ENCODE measurements around the gene ARHGAP22. TPM values are rescaled to one million over a fixed set of nuclear protein-coding genes. Genes with fewer than 3 reads are reported as not detected.

Gene ARHGAP22
- total and polyA plus RNA-seq, 2 experiments from 2014 or later: 41.9 to 44.4 TPM

- H3K9ac ChIP-seq: no peak overlapping the region
- H2AFZ ChIP-seq: no peak overlapping the region
- no peaks in the 10 kb centered on the region for H4K20me1 ChIP-seq (ENCODE audit: insufficient read depth)
- H3F3A ChIP-seq (ENCODE audit: insufficient read depth): peaks cover 11% of the 10 kb centered on the region; the same call in 1 of the 2 replicates
- peaks cover 86% of the 10 kb centered on the region for H3K79me2 ChIP-seq (ENCODE audit: insufficient read depth)
- peaks cover 34% of the 10 kb centered on the region for H3K36me3 ChIP-seq (ENCODE audit: low read depth)
- no peak overlapping the region for H3K4me2 ChIP-seq (ENCODE audit: unreplicated experiment)
- H3K9me3 ChIP-seq (ENCODE audit: low read depth): no peaks in the 10 kb centered on the region
- TF ChIP-seq EZH2phosphoT487 (IDR thresholded peaks at IDR 0.05; ENCODE audit: insufficient read depth, low read depth) (no peak), EZH2 (IDR thresholded peaks at IDR 0.05; ENCODE audit: insufficient read depth, poor library complexity, severe bottlenecking) (no peak)
- H3K4me3 ChIP-seq: no peak overlapping the region
- no peak overlapping the region for H3K27ac ChIP-seq
- H3K27me3 ChIP-seq (replicated peaks; ENCODE audit: insufficient read depth): no peaks in the 10 kb centered on the region
- no peaks in the 10 kb centered on the region for H3K4me1 ChIP-seq (ENCODE audit: insufficient read depth)
- in situ Hi-C loops (cut with MboI): no loop called here
- H3K9me2 ChIP-seq (ENCODE audit: insufficient read depth): no peaks in the 10 kb centered on the region
- 81 to 82% methylated on average over 5 of the region's 5 CpGs for WGBS, 2 experiments (ENCODE audit: low coverage in 1 of 2, low lambda C conversion rate in 2 of 2, missing lambda C conversion rate in 2 of 2)
- DNase-seq: peak; percentile 34
Observed at GRCh38 chr10:48557511-48558123, 47.3 kb downstream of the ARHGAP22 start.

GRCh38 chr10:48556713-48557112, 48.2 kb downstream of the ARHGAP22 start:
- Histone ChIP-seq H3F3A (ENCODE audit: insufficient read depth) (peaks cover 11% of the 10 kb centered on the region; the same call in 1 of the 2 replicates), H4K20me1 (ENCODE audit: insufficient read depth) (no peaks in the 10 kb centered on the region), H3K79me2 (ENCODE audit: insufficient read depth) (peaks cover 85% of the 10 kb centered on the region), H3K9me2 (ENCODE audit: insufficient read depth) (no peaks in the 10 kb centered on the region), H3K36me3 (ENCODE audit: low read depth) (peaks cover 28% of the 10 kb centered on the region), H3K4me3 (no peak overlapping the region), H3K4me1 (ENCODE audit: insufficient read depth) (no peaks in the 10 kb centered on the region), H3K27me3 (replicated peaks; ENCODE audit: insufficient read depth) (no peaks in the 10 kb centered on the region), H3K9ac (no peak overlapping the region), H3K9me3 (ENCODE audit: low read depth) (no peaks in the 10 kb centered on the region), H3K4me2 (ENCODE audit: unreplicated experiment) (no peak overlapping the region), H2AFZ (no peak overlapping the region), H3K27ac (no peak overlapping the region)
- no peak for TF ChIP-seq EZH2phosphoT487 (IDR thresholded peaks at IDR 0.05; ENCODE audit: insufficient read depth, low read depth)
- TF ChIP-seq EZH2 (IDR thresholded peaks at IDR 0.05; ENCODE audit: insufficient read depth, poor library complexity, severe bottlenecking): no peak
- WGBS, 2 experiments (ENCODE audit: low coverage in 1 of 2, low lambda C conversion rate in 2 of 2, missing lambda C conversion rate in 2 of 2): 80 to 89% methylated on average over 6 of the region's 6 CpGs
- no peak for DNase-seq
- in situ Hi-C loops (cut with MboI): no loop called here

- 75 to 87% methylated on average over 5 of the region's 5 CpGs for WGBS, 2 experiments (ENCODE audit: low coverage in 1 of 2, low lambda C conversion rate in 2 of 2, missing lambda C conversion rate in 2 of 2)
- no peaks in the 10 kb centered on the region for H4K20me1 ChIP-seq (ENCODE audit: insufficient read depth)
- H3K9me3 ChIP-seq (ENCODE audit: low read depth): no peaks in the 10 kb centered on the region
- no peaks in the 10 kb centered on the region for H3K4me1 ChIP-seq (ENCODE audit: insufficient read depth)
- peaks cover 28% of the 10 kb centered on the region for H3K36me3 ChIP-seq (ENCODE audit: low read depth)
- DNase-seq: no peak
- peaks cover 84% of the 10 kb centered on the region for H3K79me2 ChIP-seq (ENCODE audit: insufficient read depth)
- H3K4me2 ChIP-seq (ENCODE audit: unreplicated experiment): no peak overlapping the region
- no peak overlapping the region for H3K4me3 ChIP-seq
- no peak overlapping the region for H2AFZ ChIP-seq
- peaks cover 10% of the 10 kb centered on the region; the same call in 1 of the 2 replicates for H3F3A ChIP-seq (ENCODE audit: insufficient read depth)
- no peak overlapping the region for H3K9ac ChIP-seq
- H3K27me3 ChIP-seq (replicated peaks; ENCODE audit: insufficient read depth): no peaks in the 10 kb centered on the region
- in situ Hi-C loops (cut with MboI): no loop called here
- TF ChIP-seq EZH2 (IDR thresholded peaks at IDR 0.05; ENCODE audit: insufficient read depth, poor library complexity, severe bottlenecking): no peak
- TF ChIP-seq EZH2phosphoT487 (IDR thresholded peaks at IDR 0.05; ENCODE audit: insufficient read depth, low read depth): no peak
- H3K9me2 ChIP-seq (ENCODE audit: insufficient read depth): no peaks in the 10 kb centered on the region
- H3K27ac ChIP-seq: no peak overlapping the region
Observed at GRCh38 chr10:48556065-48556464, 48.8 kb downstream of the ARHGAP22 start.

GRCh38 chr10:48555310-48556042, 49.4 kb downstream of the ARHGAP22 start:
- in situ Hi-C loops (cut with MboI): no loop called here
- Histone ChIP-seq H3K9me2 (ENCODE audit: insufficient read depth) (no peaks in the 10 kb centered on the region), H3K4me2 (ENCODE audit: unreplicated experiment) (no peak overlapping the region), H3K9me3 (ENCODE audit: low read depth) (no peaks in the 10 kb centered on the region), H3K4me1 (ENCODE audit: insufficient read depth) (no peaks in the 10 kb centered on the region), H4K20me1 (ENCODE audit: insufficient read depth) (no peaks in the 10 kb centered on the region), H3F3A (ENCODE audit: insufficient read depth) (0 out of 2 replicates have a peak, but pooled peaks cover 8% of the 10 kb centered on the region), H3K36me3 (ENCODE audit: low read depth) (peaks cover 28% of the 10 kb centered on the region), H3K4me3 (no peak overlapping the region), H3K27ac (no peak overlapping the region), H3K27me3 (replicated peaks; ENCODE audit: insufficient read depth) (no peaks in the 10 kb centered on the region), H3K9ac (no peak overlapping the region), H3K79me2 (ENCODE audit: insufficient read depth) (peaks cover 82% of the 10 kb centered on the region), H2AFZ (no peak overlapping the region)
- DNase-seq: no peak
- TF ChIP-seq EZH2 (IDR thresholded peaks at IDR 0.05; ENCODE audit: insufficient read depth, poor library complexity, severe bottlenecking) (no peak), EZH2phosphoT487 (IDR thresholded peaks at IDR 0.05; ENCODE audit: insufficient read depth, low read depth) (no peak)
- 75 to 82% methylated on average over 9 of the region's 9 CpGs for WGBS, 2 experiments (ENCODE audit: low coverage in 1 of 2, low lambda C conversion rate in 2 of 2, missing lambda C conversion rate in 2 of 2)
